Activated B cell treated with CpG ODN at 0.5 μM for 24 hours (primary cell): ENCODE data around the gene ASPDH. TPM values are rescaled to one million over a fixed set of nuclear protein-coding genes. Genes with fewer than 3 reads are reported as not detected.
"Not testable (repeated sequence)": the region's sequence is repeated elsewhere in the genome, so short reads cannot be mapped to it uniquely, and the experiment has no call there.

ENCODE experiments used
- ATAC-seq: fragments of 200-7000 bp; cut with Tn5 transposase; one replicate; pipeline ENCODE4 v1.10.0; 2021; ENCODE audit warnings: low read depth, mild to moderate bottlenecking, moderate library complexity
- CTCF ChIA-PET: fragments of 350-600 bp; sonication (Branson Sonifier 250); formaldehyde crosslinking; loops from one replicate; lab custom pipeline; 2021; ENCODE audit warnings: antibody characterized with exemption; lab: Charles Lee
- POLR2A ChIA-PET: fragments of 350-600 bp; sonication (Branson Sonifier 250); formaldehyde crosslinking; loops from one replicate; lab custom pipeline; 2021; ENCODE audit warnings: antibody characterized with exemption; lab: Charles Lee
- DNase-seq: peaks from one replicate; pipeline ENCODE4 v3.0.0; 2022
- H3K27ac Mint-ChIP-seq: one replicate; pipeline ENCODE4 v1.8.0; 2020; ENCODE audit warnings: mixed read lengths
- H3K27me3 Mint-ChIP-seq: one replicate; pipeline ENCODE4 v1.8.0; 2021; ENCODE audit warnings: mixed read lengths
- H3K36me3 Mint-ChIP-seq: one replicate; pipeline ENCODE4 v1.8.0; 2021; ENCODE audit warnings: low read depth, mixed read lengths
- H3K4me1 Mint-ChIP-seq: one replicate; pipeline ENCODE4 v1.8.0; 2021; ENCODE audit warnings: mixed read lengths
- H3K4me3 Mint-ChIP-seq: one replicate; pipeline ENCODE4 v1.8.0; 2020; ENCODE audit warnings: mild to moderate bottlenecking, mixed read lengths
- H3K9me3 Mint-ChIP-seq: one replicate; pipeline ENCODE4 v1.8.0; 2020; ENCODE audit warnings: mixed read lengths
- intact Hi-C: fragments of 100-400 bp; cut with micrococcal nuclease; formaldehyde crosslinking; loops from one replicate; pipeline ENCODE4 v1.15.1; 2024
- total RNA-seq: library from RNA; stranded (reverse); gene quantifications from 2 replicates; pipeline ENCODE4 v1.2.3, GENCODE V29; 2022
- TF ChIP-seq, protein P1 (sequence below): fragments of 200-600 bp; IDR thresholded peaks from one replicate; pipeline ENCODE4 v1.8.0; 2022; ENCODE audit warnings: antibody characterized with exemption, mild to moderate bottlenecking

ASPDH gene
- total RNA-seq, 1 donor from 2014 or later: not detected

GRCh38 chr19:50532952-50533351 is 19.2 kb upstream of the ASPDH start:
- POLR2A ChIA-PET: no interaction called here
- Mint-ChIP-seq H3K27me3 (peaks cover 25% of the 10 kb centered on the region), H3K4me1 (no peaks in the 10 kb centered on the region), H3K4me3 (no peak overlapping the region), H3K36me3 (no peaks in the 10 kb centered on the region), H3K27ac (no peak overlapping the region), H3K9me3 (peaks cover 12% of the 10 kb centered on the region)
- DNase-seq (no peak), ATAC-seq (no peak)
- CTCF ChIA-PET: no interaction called here
- TF ChIP-seq, protein P1, sequence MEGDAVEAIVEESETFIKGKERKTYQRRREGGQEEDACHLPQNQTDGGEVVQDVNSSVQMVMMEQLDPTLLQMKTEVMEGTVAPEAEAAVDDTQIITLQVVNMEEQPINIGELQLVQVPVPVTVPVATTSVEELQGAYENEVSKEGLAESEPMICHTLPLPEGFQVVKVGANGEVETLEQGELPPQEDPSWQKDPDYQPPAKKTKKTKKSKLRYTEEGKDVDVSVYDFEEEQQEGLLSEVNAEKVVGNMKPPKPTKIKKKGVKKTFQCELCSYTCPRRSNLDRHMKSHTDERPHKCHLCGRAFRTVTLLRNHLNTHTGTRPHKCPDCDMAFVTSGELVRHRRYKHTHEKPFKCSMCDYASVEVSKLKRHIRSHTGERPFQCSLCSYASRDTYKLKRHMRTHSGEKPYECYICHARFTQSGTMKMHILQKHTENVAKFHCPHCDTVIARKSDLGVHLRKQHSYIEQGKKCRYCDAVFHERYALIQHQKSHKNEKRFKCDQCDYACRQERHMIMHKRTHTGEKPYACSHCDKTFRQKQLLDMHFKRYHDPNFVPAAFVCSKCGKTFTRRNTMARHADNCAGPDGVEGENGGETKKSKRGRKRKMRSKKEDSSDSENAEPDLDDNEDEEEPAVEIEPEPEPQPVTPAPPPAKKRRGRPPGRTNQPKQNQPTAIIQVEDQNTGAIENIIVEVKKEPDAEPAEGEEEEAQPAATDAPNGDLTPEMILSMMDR: no peak
- intact Hi-C loops: no loop called here

GRCh38 chr19:50531171-50531612 is 17.5 kb upstream of the ASPDH start:
- POLR2A ChIA-PET: no interaction called here
- Mint-ChIP-seq H3K4me1 (no peaks in the 10 kb centered on the region), H3K9me3 (peaks cover 12% of the 10 kb centered on the region), H3K27ac (no peak overlapping the region), H3K36me3 (no peaks in the 10 kb centered on the region), H3K27me3 (peaks cover 16% of the 10 kb centered on the region), H3K4me3 (no peak overlapping the region)
- intact Hi-C loops: no loop called here
- DNase-seq (no peak), ATAC-seq (no peak)
- TF ChIP-seq, protein P1: no peak
- CTCF ChIA-PET: no interaction called here

DNA sequence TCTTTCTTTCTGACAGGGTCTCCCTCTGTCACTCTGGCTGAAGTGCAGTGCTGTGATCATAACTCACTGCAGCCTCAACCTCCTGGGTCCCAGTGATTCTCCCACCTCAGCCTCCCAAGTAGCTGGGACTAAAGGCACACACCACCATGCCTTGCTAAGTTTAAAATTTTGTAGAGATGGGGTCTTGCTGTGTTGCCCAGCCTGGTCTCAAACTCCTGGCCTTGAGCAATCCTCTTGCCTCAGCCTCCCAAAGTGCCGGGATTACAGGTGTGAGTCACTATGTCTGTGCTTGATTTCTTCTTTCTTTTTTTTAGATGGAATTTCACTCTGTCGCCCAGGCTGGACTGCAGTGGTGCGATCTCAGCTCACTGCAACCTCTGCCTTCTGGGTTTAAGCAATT is 14.3 kb upstream of the ASPDH start:
- H3K27ac Mint-ChIP-seq, DNase-seq, H3K36me3 Mint-ChIP-seq, H3K9me3 Mint-ChIP-seq, intact Hi-C loops, CTCF ChIA-PET, ATAC-seq, H3K4me3 Mint-ChIP-seq, POLR2A ChIA-PET, H3K4me1 Mint-ChIP-seq: not testable (repeated sequence)
- H3K27me3 Mint-ChIP-seq: peaks cover 14% of the 10 kb centered on the region

GRCh38 chr19:50522881-50523280 is 9.2 kb upstream of the ASPDH start:
- ATAC-seq (no peak), DNase-seq (no peak)
- no peaks in the 10 kb centered on the region for H3K36me3 Mint-ChIP-seq
- H3K4me3 Mint-ChIP-seq: no peak overlapping the region
- no peaks in the 10 kb centered on the region for H3K4me1 Mint-ChIP-seq
- H3K27ac Mint-ChIP-seq: no peak overlapping the region
- CTCF ChIA-PET: no interaction called here
- peaks cover 2% of the 10 kb centered on the region for H3K27me3 Mint-ChIP-seq
- POLR2A ChIA-PET: no interaction called here
- intact Hi-C loops: no loop called here
- TF ChIP-seq, protein P1: no peak
- H3K9me3 Mint-ChIP-seq: no peaks in the 10 kb centered on the region

- no peak overlapping the region for H3K27ac Mint-ChIP-seq
- H3K4me1 Mint-ChIP-seq: no peaks in the 10 kb centered on the region
- peaks cover 2% of the 10 kb centered on the region for H3K27me3 Mint-ChIP-seq
- CTCF ChIA-PET: no interaction called here
- H3K36me3 Mint-ChIP-seq: no peaks in the 10 kb centered on the region
- intact Hi-C loops: no loop called here
- ATAC-seq: no peak
- no peaks in the 10 kb centered on the region for H3K9me3 Mint-ChIP-seq
- POLR2A ChIA-PET: no interaction called here
- TF ChIP-seq, protein P1: no peak
- H3K4me3 Mint-ChIP-seq: no peak overlapping the region
- DNase-seq: no peak
Measured at GRCh38 chr19:50520822-50521465, 7.2 kb upstream of the ASPDH start.
